HepG2 (cell line): ENCODE measurements around the gene GPER1. TPM values are rescaled to one million over a fixed set of nuclear protein-coding genes. Genes with fewer than 3 reads are reported as not detected.
A peak's percentile ranks its signal among the peaks of the same experiment; 100 is the strongest.

ENCODE experiments used
- BRCA1 ChIP-seq: sonication (generic); formaldehyde crosslinking; IDR thresholded peaks from 2 replicates; pipeline ENCODE4 v1.4.0; 2020; ENCODE audit warnings: missing genetic modification reagents
- EED ChIP-seq: sonication (generic); formaldehyde crosslinking; IDR thresholded peaks from 2 replicates; pipeline ENCODE4 v1.5.0; 2020; ENCODE audit warnings: mild to moderate bottlenecking, missing genetic modification reagents
- HNF4G ChIP-seq, 2 experiments: sonication (generic) in 1 of 2; formaldehyde crosslinking in 1 of 2; IDR thresholded peaks; 2 replicates each; pipeline versions ENCODE4 v1.4.0 to v1.6.1; 2011 to 2020; ENCODE audit warnings: borderline replicate concordance in 2 of 2, low read depth in 2 of 2, mild to moderate bottlenecking in 2 of 2, low read length in 1 of 2, missing genetic modification reagents in 1 of 2, moderate library complexity in 1 of 2
- LCORL ChIP-seq, 2 experiments: fragments of 450-650 bp in 1 of 2; sonication (generic) in 1 of 2; formaldehyde crosslinking in 1 of 2; IDR thresholded peaks; 2 replicates each; pipeline versions ENCODE4 v1.5.0 to v1.6.1; 2017 to 2020; ENCODE audit warnings: antibody characterized with exemption in 1 of 2, missing genetic modification reagents in 1 of 2
- MZF1 ChIP-seq: sonication (generic); formaldehyde crosslinking; IDR thresholded peaks from 2 replicates; pipeline ENCODE4 v1.8.1; 2023; ENCODE audit warnings: mild to moderate bottlenecking, missing genetic modification reagents, borderline replicate concordance
- NONO ChIP-seq, 2 experiments: fragments of 450-650 bp in 1 of 2; sonication (generic) in 1 of 2; formaldehyde crosslinking in 1 of 2; IDR thresholded peaks in 1 of 2; conservative IDR thresholded peaks in 1 of 2; 2 replicates each; pipeline versions ENCODE4 v1.6.1 to v1.8.0; 2017 to 2022; ENCODE audit warnings: mild to moderate bottlenecking in 1 of 2, missing genetic modification reagents in 1 of 2, moderate library complexity in 1 of 2
- NPAS2 ChIP-seq: sonication (generic); formaldehyde crosslinking; IDR thresholded peaks from 2 replicates; pipeline ENCODE4 v1.8.0; 2022; ENCODE audit warnings: mild to moderate bottlenecking, missing genetic modification reagents, borderline replicate concordance
- RAD51 ChIP-seq: fragments of 450-650 bp; IDR thresholded peaks from 2 replicates; pipeline ENCODE4 v1.6.1; 2016; ENCODE audit warnings: borderline replicate concordance
- RBM39 ChIP-seq: fragments of 200-400 bp; formaldehyde crosslinking; IDR thresholded peaks from one replicate; pipeline ENCODE4 v1.6.1; 2018; ENCODE audit warnings: antibody characterized with exemption, mild to moderate bottlenecking, low read depth, low read length; ENCODE audit not compliant: poor library complexity, severe bottlenecking
- SP140L ChIP-seq: sonication (generic); formaldehyde crosslinking; IDR thresholded peaks from 2 replicates; pipeline ENCODE4 v1.4.0; 2020; ENCODE audit warnings: missing genetic modification reagents, borderline replicate concordance
- ZNF121 ChIP-seq: sonication (generic); formaldehyde crosslinking; IDR thresholded peaks from 2 replicates; pipeline ENCODE4 v1.5.0; 2020; ENCODE audit warnings: mild to moderate bottlenecking, missing genetic modification reagents
- ZNF451 ChIP-seq: sonication (generic); formaldehyde crosslinking; IDR thresholded peaks from 2 replicates; pipeline ENCODE4 v1.5.0; 2020; ENCODE audit warnings: mild to moderate bottlenecking, missing genetic modification reagents
- ZNF556 ChIP-seq: sonication (generic); formaldehyde crosslinking; IDR thresholded peaks from 2 replicates; pipeline ENCODE4 v1.4.0; 2020; ENCODE audit warnings: mild to moderate bottlenecking, missing genetic modification reagents, borderline replicate concordance
- ZNF670 ChIP-seq: sonication (generic); formaldehyde crosslinking; IDR thresholded peaks from 2 replicates; pipeline ENCODE4 v1.8.0; 2022; ENCODE audit warnings: mild to moderate bottlenecking, missing genetic modification reagents, borderline replicate concordance
- polyA plus RNA-seq, 8 experiments: library from polyadenylated mRNA; depleted of rRNA in 3 of 8; stranded (reverse) in 7 of 8; unstranded in 1 of 8; fragments of >200 nt; fragmentation: Illumina TruSeq in 4 of 8; extraction: Trizol in 4 of 8; gene quantifications; 2 replicates each; pipeline versions ENCODE4 v1.2.1 to v1.2.3, GENCODE V29; 2011 to 2016; ENCODE audit warnings: low read depth in 4 of 8, missing spikeins in 1 of 8, mixed read lengths in 1 of 8; ENCODE audit not compliant: insufficient read depth in 1 of 8
- total RNA-seq, 5 experiments: library from RNA; depleted of rRNA; stranded (reverse); fragments of >200 nt; fragmentation: Illumina TruSeq; extraction: Trizol; gene quantifications; 2 replicates each; pipeline ENCODE4 v1.2.3, GENCODE V29; 2016; ENCODE audit warnings: low read depth in 1 of 5
- TF ChIP-seq, protein P1 (sequence below): sonication (generic); formaldehyde crosslinking; IDR thresholded peaks from 2 replicates; pipeline ENCODE4 v1.8.1; 2023; ENCODE audit warnings: mild to moderate bottlenecking, moderate library complexity, missing genetic modification reagents
- TF ChIP-seq, protein P2 (sequence below): sonication (generic); formaldehyde crosslinking; IDR thresholded peaks from 2 replicates; pipeline ENCODE4 v1.8.0; 2022; ENCODE audit warnings: mild to moderate bottlenecking, missing genetic modification reagents, borderline replicate concordance
- TF ChIP-seq, protein P3 (sequence below): sonication (generic); formaldehyde crosslinking; IDR thresholded peaks from 2 replicates; pipeline ENCODE4 v1.9.0; 2021; ENCODE audit warnings: missing genetic modification reagents, mild to moderate bottlenecking, borderline replicate concordance
- TF ChIP-seq, protein P4 (sequence below): sonication (generic); formaldehyde crosslinking; IDR thresholded peaks from 2 replicates; pipeline ENCODE4 v1.9.0; 2022; ENCODE audit warnings: missing genetic modification reagents, mild to moderate bottlenecking, borderline replicate concordance
- TF ChIP-seq, protein P5 (sequence below): IDR thresholded peaks from 2 replicates; pipeline ENCODE4 v1.6.1; 2016; ENCODE audit warnings: missing genetic modification reagents, missing compliant biosample characterization
- TF ChIP-seq, protein P6 (sequence below): sonication (generic); formaldehyde crosslinking; conservative IDR thresholded peaks from 2 replicates; pipeline ENCODE4 v1.5.0; 2020; ENCODE audit warnings: missing genetic modification reagents

GPER1 gene
- total and polyA plus RNA-seq, 2 of the 13 experiments (the other 11 are each of a cell fraction or from before 2014, with no cell fraction given) = 12.7 to 19.7 TPM

DNA sequence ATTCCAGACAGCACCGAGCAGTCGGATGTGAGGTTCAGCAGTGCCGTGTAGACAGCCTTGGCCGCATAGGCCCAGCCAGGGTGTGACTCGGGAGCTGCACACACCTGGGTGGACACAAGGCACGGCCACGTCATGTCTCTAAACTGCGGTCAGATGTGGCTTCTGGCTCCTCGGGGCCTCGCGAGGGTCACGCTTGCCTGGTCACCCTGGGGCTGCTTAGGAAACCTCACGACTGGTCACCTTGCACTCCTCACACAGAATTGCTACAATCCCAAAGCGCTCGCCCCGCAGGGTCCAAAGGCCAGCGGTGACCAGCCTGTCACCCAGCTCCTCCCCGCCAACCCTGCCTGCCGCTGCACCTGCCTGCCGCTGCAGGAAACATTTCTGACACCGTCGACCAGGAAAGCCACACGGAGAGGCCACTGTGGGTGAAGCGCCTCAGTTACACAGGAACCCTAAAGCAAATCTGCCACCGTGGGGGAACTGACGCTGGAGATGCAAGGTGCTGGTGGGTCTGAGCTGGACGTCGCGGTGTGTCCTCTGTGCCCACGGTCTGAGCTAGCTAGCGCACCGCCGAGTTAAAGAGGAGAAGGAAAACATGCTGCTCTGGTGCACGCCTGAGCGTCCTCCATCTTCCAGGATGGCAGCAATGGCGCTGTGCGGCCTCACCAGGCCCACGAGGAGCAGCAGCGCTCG is 5.0 kb downstream of the GPER1 start (continued):
- TF ChIP-seq NONO (IDR thresholded peaks at IDR 0.05) (no peak), NONO (CRISPR knock-in tag; conservative IDR thresholded peaks at IDR 0.05) (peak; percentile 64; the same call in 1 of the 2 replicates), HNF4G (IDR thresholded peaks at IDR 0.05; ENCODE audit: borderline replicate concordance, low read depth, low read length) (peak; percentile 89), HNF4G (CRISPR knock-in tag; IDR thresholded peaks at IDR 0.05; ENCODE audit: borderline replicate concordance, low read depth) (peak; percentile 87; the same call in 1 of the 2 replicates), ZNF121 (CRISPR knock-in tag) (0 out of 2 replicates have a peak, but pooled peaks have one; percentile 26), ZNF556 (CRISPR knock-in tag) (peak; percentile 78; the same call in 1 of the 2 replicates), BRCA1 (CRISPR knock-in tag) (no peak), RAD51 (no peak), NPAS2 (CRISPR knock-in tag) (no peak), MZF1 (no peak), LCORL (IDR thresholded peaks at IDR 0.05) (no peak), LCORL (CRISPR knock-in tag; IDR thresholded peaks at IDR 0.05) (peak; percentile 83), ZNF451 (CRISPR knock-in tag) (no peak), SP140L (CRISPR knock-in tag) (no peak), EED (CRISPR knock-in tag) (0 out of 2 replicates have a peak, but pooled peaks have one; percentile 5), RBM39 (no peak), ZNF670 (no peak)
- TF ChIP-seq, protein P1, sequence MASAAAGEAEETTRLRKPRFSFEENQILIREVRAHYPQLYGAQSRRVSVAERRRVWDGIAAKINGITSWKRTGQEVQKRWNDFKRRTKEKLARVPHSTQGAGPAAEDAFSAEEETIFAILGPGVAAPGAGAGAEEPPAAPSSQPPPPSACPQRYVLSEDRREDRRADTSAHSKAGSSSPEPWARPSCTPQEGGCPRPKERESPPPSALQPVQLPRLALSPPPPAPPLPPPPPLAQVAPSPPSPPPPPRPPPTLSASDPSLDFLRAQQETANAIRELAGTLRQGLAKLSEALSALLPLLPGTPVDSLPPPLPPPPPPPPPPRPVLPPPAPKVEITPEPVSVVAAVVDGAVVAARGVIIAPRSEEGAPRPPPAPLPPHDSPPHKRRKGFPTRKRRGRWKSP (CRISPR knock-in tag) = no peak
- TF ChIP-seq, protein P2, sequence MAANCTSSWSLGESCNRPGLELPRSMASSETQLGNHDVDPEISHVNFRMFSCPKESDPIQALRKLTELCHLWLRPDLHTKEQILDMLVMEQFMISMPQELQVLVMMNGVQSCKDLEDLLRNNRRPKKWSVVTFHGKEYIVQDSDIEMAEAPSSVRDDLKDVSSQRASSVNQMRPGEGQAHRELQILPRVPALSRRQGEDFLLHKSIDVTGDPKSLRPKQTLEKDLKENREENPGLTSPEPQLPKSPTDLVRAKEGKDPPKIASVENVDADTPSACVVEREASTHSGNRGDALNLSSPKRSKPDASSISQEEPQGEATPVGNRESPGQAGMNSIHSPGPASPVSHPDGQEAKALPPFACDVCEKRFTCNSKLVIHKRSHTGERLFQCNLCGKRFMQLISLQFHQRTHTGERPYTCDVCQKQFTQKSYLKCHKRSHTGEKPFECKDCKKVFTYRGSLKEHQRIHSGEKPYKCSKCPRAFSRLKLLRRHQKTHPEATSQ (CRISPR knock-in tag) = no peak
- TF ChIP-seq, protein P3, sequence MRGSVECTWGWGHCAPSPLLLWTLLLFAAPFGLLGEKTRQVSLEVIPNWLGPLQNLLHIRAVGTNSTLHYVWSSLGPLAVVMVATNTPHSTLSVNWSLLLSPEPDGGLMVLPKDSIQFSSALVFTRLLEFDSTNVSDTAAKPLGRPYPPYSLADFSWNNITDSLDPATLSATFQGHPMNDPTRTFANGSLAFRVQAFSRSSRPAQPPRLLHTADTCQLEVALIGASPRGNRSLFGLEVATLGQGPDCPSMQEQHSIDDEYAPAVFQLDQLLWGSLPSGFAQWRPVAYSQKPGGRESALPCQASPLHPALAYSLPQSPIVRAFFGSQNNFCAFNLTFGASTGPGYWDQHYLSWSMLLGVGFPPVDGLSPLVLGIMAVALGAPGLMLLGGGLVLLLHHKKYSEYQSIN = no peak
- TF ChIP-seq, protein P4, sequence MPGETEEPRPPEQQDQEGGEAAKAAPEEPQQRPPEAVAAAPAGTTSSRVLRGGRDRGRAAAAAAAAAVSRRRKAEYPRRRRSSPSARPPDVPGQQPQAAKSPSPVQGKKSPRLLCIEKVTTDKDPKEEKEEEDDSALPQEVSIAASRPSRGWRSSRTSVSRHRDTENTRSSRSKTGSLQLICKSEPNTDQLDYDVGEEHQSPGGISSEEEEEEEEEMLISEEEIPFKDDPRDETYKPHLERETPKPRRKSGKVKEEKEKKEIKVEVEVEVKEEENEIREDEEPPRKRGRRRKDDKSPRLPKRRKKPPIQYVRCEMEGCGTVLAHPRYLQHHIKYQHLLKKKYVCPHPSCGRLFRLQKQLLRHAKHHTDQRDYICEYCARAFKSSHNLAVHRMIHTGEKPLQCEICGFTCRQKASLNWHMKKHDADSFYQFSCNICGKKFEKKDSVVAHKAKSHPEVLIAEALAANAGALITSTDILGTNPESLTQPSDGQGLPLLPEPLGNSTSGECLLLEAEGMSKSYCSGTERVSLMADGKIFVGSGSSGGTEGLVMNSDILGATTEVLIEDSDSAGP = peak; percentile 77; the same call in 1 of the 2 replicates
- TF ChIP-seq, protein P5, sequence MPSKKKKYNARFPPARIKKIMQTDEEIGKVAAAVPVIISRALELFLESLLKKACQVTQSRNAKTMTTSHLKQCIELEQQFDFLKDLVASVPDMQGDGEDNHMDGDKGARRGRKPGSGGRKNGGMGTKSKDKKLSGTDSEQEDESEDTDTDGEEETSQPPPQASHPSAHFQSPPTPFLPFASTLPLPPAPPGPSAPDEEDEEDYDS (CRISPR knock-in tag) = no peak
- TF ChIP-seq, protein P6, sequence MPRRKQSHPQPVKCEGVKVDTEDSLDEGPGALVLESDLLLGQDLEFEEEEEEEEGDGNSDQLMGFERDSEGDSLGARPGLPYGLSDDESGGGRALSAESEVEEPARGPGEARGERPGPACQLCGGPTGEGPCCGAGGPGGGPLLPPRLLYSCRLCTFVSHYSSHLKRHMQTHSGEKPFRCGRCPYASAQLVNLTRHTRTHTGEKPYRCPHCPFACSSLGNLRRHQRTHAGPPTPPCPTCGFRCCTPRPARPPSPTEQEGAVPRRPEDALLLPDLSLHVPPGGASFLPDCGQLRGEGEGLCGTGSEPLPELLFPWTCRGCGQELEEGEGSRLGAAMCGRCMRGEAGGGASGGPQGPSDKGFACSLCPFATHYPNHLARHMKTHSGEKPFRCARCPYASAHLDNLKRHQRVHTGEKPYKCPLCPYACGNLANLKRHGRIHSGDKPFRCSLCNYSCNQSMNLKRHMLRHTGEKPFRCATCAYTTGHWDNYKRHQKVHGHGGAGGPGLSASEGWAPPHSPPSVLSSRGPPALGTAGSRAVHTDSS (CRISPR knock-in tag) = no peak
